OCI-LY7 (cell line): ENCODE measurements around the gene MAPK8IP2. TPM values are rescaled to one million over a fixed set of nuclear protein-coding genes. Genes with fewer than 3 reads are reported as not detected.

ENCODE experiments used
- BruUV-seq: library from RNA; stranded (reverse); fragments of 400-500 nt; replicated peaks from 2 replicates; lab custom pipeline; 2021; lab: Mats Ljungman, UMichigan
- CTCF ChIA-PET: fragments of 300-600 bp; sonication (Branson Sonifier 250); formaldehyde crosslinking; loops from one replicate; lab custom pipeline; 2022; ENCODE audit warnings: antibody characterized with exemption; ENCODE audit not compliant: unreplicated experiment; lab: Charles Lee
- POLR2A ChIA-PET: fragments of 300-600 bp; sonication (Branson Sonifier 250); formaldehyde crosslinking; loops from one replicate; lab custom pipeline; 2022; ENCODE audit warnings: antibody characterized with exemption; lab: Charles Lee
- DNase-seq: peaks from one replicate; pipeline ENCODE4 v3.0.0-alpha.2; 2015; ENCODE audit warnings: low spot score
- H2AFZ ChIP-seq: fragments of 200-600 bp; sonication (generic), shearing (Covaris generic); 2 replicates; pipeline ENCODE4 v1.6.1; 2014; ENCODE audit warnings: mild to moderate bottlenecking, antibody characterized with exemption, low read length, moderate library complexity
- H3K27ac ChIP-seq: fragments of 200-600 bp; sonication (generic); 2 replicates; pipeline ENCODE4 v1.5.1; 2014; ENCODE audit warnings: mixed run types, low read depth, mild to moderate bottlenecking, moderate library complexity, low read length, inconsistent platforms; ENCODE audit not compliant: poor library complexity, severe bottlenecking
- H3K36me3 ChIP-seq: fragments of 200-600 bp; sonication (generic); 2 replicates; pipeline ENCODE4 v1.6.1; 2014; ENCODE audit warnings: mild to moderate bottlenecking, antibody characterized with exemption, low read length, moderate library complexity, mixed read lengths; ENCODE audit not compliant: insufficient read depth
- H3K4me1 ChIP-seq: fragments of 200-600 bp; sonication (generic); 2 replicates; pipeline ENCODE4 v1.5.1; 2014; ENCODE audit warnings: mild to moderate bottlenecking, low read length; ENCODE audit not compliant: insufficient read depth, poor library complexity, severe bottlenecking
- H3K4me2 ChIP-seq: fragments of 200-600 bp; sonication (generic); 2 replicates; pipeline ENCODE4 v1.6.1; 2014; ENCODE audit warnings: mild to moderate bottlenecking, low read length
- H3K4me3 ChIP-seq: fragments of 200-600 bp; sonication (generic); 2 replicates; pipeline ENCODE4 v1.5.1; 2014; ENCODE audit warnings: mild to moderate bottlenecking, low read depth, low read length; ENCODE audit not compliant: poor library complexity, severe bottlenecking
- H3K79me2 ChIP-seq: fragments of 200-600 bp; sonication (generic); 2 replicates; pipeline ENCODE4 v1.6.1; 2016; ENCODE audit warnings: low read depth, mild to moderate bottlenecking, low read length, moderate library complexity, mixed read lengths; ENCODE audit not compliant: insufficient read depth
- H3K9me2 ChIP-seq: fragments of 200-600 bp; sonication (generic); 2 replicates; pipeline ENCODE4 v1.6.1; 2016; ENCODE audit warnings: mild to moderate bottlenecking, low read length, mixed read lengths; ENCODE audit not compliant: insufficient read depth
- H3K9me3 ChIP-seq: fragments of 200-600 bp; sonication (generic); 2 replicates; pipeline ENCODE4 v1.6.1; 2014; ENCODE audit warnings: mild to moderate bottlenecking, mixed run types, low read length, mixed read lengths
- H4K20me1 ChIP-seq: fragments of 200-600 bp; sonication (generic); 2 replicates; pipeline ENCODE4 v1.6.1; 2014; ENCODE audit warnings: mild to moderate bottlenecking, antibody characterized with exemption, low read length, moderate library complexity, mixed read lengths; ENCODE audit not compliant: insufficient read depth
- CTCF ChIP-seq: fragments of 200-600 bp; sonication (generic); conservative IDR thresholded peaks from 2 replicates; pipeline ENCODE4 v1.5.1; 2014; ENCODE audit warnings: mild to moderate bottlenecking, antibody characterized with exemption, low read length, moderate library complexity, mixed read lengths
- EZH2phosphoT487 ChIP-seq: fragments of 200-600 bp; sonication (generic); IDR thresholded peaks from 2 replicates; pipeline ENCODE4 v1.6.1; 2018; ENCODE audit warnings: low read depth, borderline replicate concordance, mild to moderate bottlenecking, mixed run types, antibody characterized with exemption, low read length, moderate library complexity, mixed read lengths
- intact Hi-C: fragments of 100-400 bp; cut with micrococcal nuclease; formaldehyde crosslinking; loops from one replicate; pipeline ENCODE4 v1.10.0; 2022; ENCODE audit not compliant: unreplicated experiment
- total RNA-seq, 2 experiments: library from RNA; depleted of rRNA in 1 of 2; stranded (reverse); fragments of >200 nt in 1 of 2; shearing (Covaris generic) in 1 of 2; gene quantifications; 2 replicates each; pipeline ENCODE4 v1.2.3, GENCODE V29; 2014 to 2022

Gene MAPK8IP2
- total RNA-seq, 2 experiments from 2014 or later: 0.54 to 2.2 TPM

GRCh38 chr22:50610581-50610980, 10.0 kb downstream of the MAPK8IP2 start:
- no TSS peak for BruUV-seq

GRCh38 chr22:50611341-50612060, 10.9 kb downstream of the MAPK8IP2 start:
- peaks cover 8% of the 10 kb centered on the region for H3K4me1 ChIP-seq
- no peaks in the 10 kb centered on the region for H3K36me3 ChIP-seq
- intact Hi-C loops: no loop called here
- no peak overlapping the region for H3K4me3 ChIP-seq
- ChIA-PET CTCF (no interaction called here), POLR2A (no interaction called here)
- TF ChIP-seq CTCF: no peak
- no peak for TF ChIP-seq EZH2phosphoT487
- H2AFZ ChIP-seq: no peak overlapping the region
- DNase-seq: no peak
- H3K9me3 ChIP-seq: no peaks in the 10 kb centered on the region
- no TSS peak for BruUV-seq
- no peaks in the 10 kb centered on the region for H4K20me1 ChIP-seq
- H3K79me2 ChIP-seq: no peaks in the 10 kb centered on the region
- H3K4me2 ChIP-seq: no peak overlapping the region
- H3K27ac ChIP-seq: no peak overlapping the region
- H3K9me2 ChIP-seq: no peaks in the 10 kb centered on the region

More at GRCh38 chr22:50610581-50610980, 10.0 kb downstream of the MAPK8IP2 start:
- no peak for DNase-seq
- peaks cover 8% of the 10 kb centered on the region for H3K4me1 ChIP-seq
- no peaks in the 10 kb centered on the region for H3K9me3 ChIP-seq
- no peaks in the 10 kb centered on the region for H3K79me2 ChIP-seq
- H3K9me2 ChIP-seq: no peaks in the 10 kb centered on the region
- H2AFZ ChIP-seq: no peak overlapping the region
- no peaks in the 10 kb centered on the region for H3K36me3 ChIP-seq
- CTCF ChIA-PET: no interaction called here
- H3K4me3 ChIP-seq: no peak overlapping the region
- TF ChIP-seq CTCF (no peak), EZH2phosphoT487 (no peak)
- H4K20me1 ChIP-seq: no peaks in the 10 kb centered on the region
- intact Hi-C loops: no loop called here
- no peak overlapping the region for H3K27ac ChIP-seq
- POLR2A ChIA-PET: no interaction called here
- no peak overlapping the region for H3K4me2 ChIP-seq

- no TSS peak for BruUV-seq
- intact Hi-C loops: no loop called here
Observed at GRCh38 chr22:50612168-50612527, 11.6 kb downstream of the MAPK8IP2 start.

More at GRCh38 chr22:50612168-50612527, 11.6 kb downstream of the MAPK8IP2 start:
- H3K79me2 ChIP-seq: no peaks in the 10 kb centered on the region
- H3K36me3 ChIP-seq: no peaks in the 10 kb centered on the region
- POLR2A ChIA-PET: no interaction called here
- no peaks in the 10 kb centered on the region for H4K20me1 ChIP-seq
- H3K4me2 ChIP-seq: no peak overlapping the region
- H3K9me2 ChIP-seq: no peaks in the 10 kb centered on the region
- H3K4me3 ChIP-seq: no peak overlapping the region
- peaks cover 8% of the 10 kb centered on the region for H3K4me1 ChIP-seq
- no peak overlapping the region for H3K27ac ChIP-seq
- CTCF ChIA-PET: interaction anchor here (0.6 kb wide), 1 partner anchor 86 kb away, joined by 5 read pairs; no protein-coding TSS in a partner anchor
- TF ChIP-seq EZH2phosphoT487: no peak
- no peak for TF ChIP-seq CTCF
- DNase-seq: no peak
- H2AFZ ChIP-seq: no peak overlapping the region
- H3K9me3 ChIP-seq: no peaks in the 10 kb centered on the region
